Measurements from ENCODE around the gene SLC4A9.

The SLC4A9 gene

GRCh38 chr5:140362311-140362710, 2.3 kb downstream of the SLC4A9 start:
- DNase-seq = no peak

GRCh38 chr5:140362875-140363630, 3.1 kb downstream of the SLC4A9 start:
- peak; percentile 84 for DNase-seq

GRCh38 chr5:140363631-140364471, 3.9 kb downstream of the SLC4A9 start:
- no peak for DNase-seq

- no peak for DNase-seq
Observed at GRCh38 chr5:140364472-140364765, 4.4 kb downstream of the SLC4A9 start.

GRCh38 chr5:140365282-140365681, 5.3 kb downstream of the SLC4A9 start:
- DNase-seq = no peak

- DNase-seq = no peak
Observed at GRCh38 chr5:140365941-140366340, 5.9 kb downstream of the SLC4A9 start.

- DNase-seq = no peak
Observed at GRCh38 chr5:140366589-140367255, 6.7 kb downstream of the SLC4A9 start.

GRCh38 chr5:140367256-140368013, 7.4 kb downstream of the SLC4A9 start:
- DNase-seq = no peak

- DNase-seq = no peak
Observed at GRCh38 chr5:140371356-140372151, 11.6 kb downstream of the SLC4A9 start.

- DNase-seq = no peak
Observed at GRCh38 chr5:140372971-140373487, 13.0 kb downstream of the SLC4A9 start.

GRCh38 chr5:140381351-140381750, 21.4 kb downstream of the SLC4A9 start:
- DNase-seq = no peak

- no peak for DNase-seq
Observed at GRCh38 chr5:140381972-140382371, 22.0 kb downstream of the SLC4A9 start.

GRCh38 chr5:140382866-140383265, 22.9 kb downstream of the SLC4A9 start:
- no peak for DNase-seq

- no peak for DNase-seq
Observed at GRCh38 chr5:140383300-140383699, 23.3 kb downstream of the SLC4A9 start.

GRCh38 chr5:140388052-140388451, 28.1 kb downstream of the SLC4A9 start:
- DNase-seq = no peak

GRCh38 chr5:140391312-140391711, 31.3 kb downstream of the SLC4A9 start:
- DNase-seq = no peak

- DNase-seq = no peak
Observed at GRCh38 chr5:140391732-140392131, 31.7 kb downstream of the SLC4A9 start.

GRCh38 chr5:140393738-140394137, 33.7 kb downstream of the SLC4A9 start:
- DNase-seq = no peak

GRCh38 chr5:140398379-140398811, 38.4 kb downstream of the SLC4A9 start:
- DNase-seq = no peak

- DNase-seq = no peak
Observed at GRCh38 chr5:140399979-140400729, 40.2 kb downstream of the SLC4A9 start.

All from T-helper 9 cell (primary cell).